H1 (cell line): ENCODE results near the gene NHS. TPM values are rescaled to one million over a fixed set of nuclear protein-coding genes. Genes with fewer than 3 reads are reported as not detected.

Experiments used
- CTCF ChIA-PET: fragments of 300-600 bp; sonication (Branson Sonifier 250); formaldehyde crosslinking; loops from one replicate; lab custom pipeline; 2021; ENCODE audit not compliant: partially characterized antibody; lab: Charles Lee
- POLR2A ChIA-PET: fragments of 300-600 bp; sonication (Branson Sonifier 250); formaldehyde crosslinking; loops from one replicate; lab custom pipeline; 2021; ENCODE audit warnings: inconsistent platforms; ENCODE audit not compliant: partially characterized antibody; lab: Charles Lee
- DNase-seq, 2 experiments: peaks; one replicate each; pipeline versions ENCODE4 v3.0.0 to v3.0.0-alpha.2; 2010 to 2022; ENCODE audit warnings: low spot score in 2 of 2, low read depth in 1 of 2, mixed read lengths in 1 of 2
- FAIRE-seq: peaks from 2 replicates; lab custom pipeline; 2011; peaks lifted over from hg19 to GRCh38; lab: Jason Lieb, UNC
- H2AFZ ChIP-seq: 2 replicates; pipeline ENCODE4 v1.8.1; 2012; ENCODE audit warnings: low read length, inconsistent platforms
- H2AK5ac ChIP-seq: 2 replicates; pipeline ENCODE4 v1.6.1; 2013; ENCODE audit warnings: low read depth, low read length
- H2BK120ac ChIP-seq: replicated peaks from 2 replicates; pipeline ENCODE3; 2013; ENCODE audit warnings: low read depth, low read length, inconsistent platforms
- H2BK12ac ChIP-seq: 2 replicates; pipeline ENCODE4 v1.6.1; 2013; ENCODE audit warnings: low read depth, low read length
- H2BK15ac ChIP-seq: 2 replicates; pipeline ENCODE4 v1.6.1; 2013; ENCODE audit warnings: low read length
- H2BK20ac ChIP-seq: 2 replicates; pipeline ENCODE4 v1.6.1; 2013; ENCODE audit warnings: low read length
- H2BK5ac ChIP-seq: 2 replicates; pipeline ENCODE4 v1.6.1; 2013; ENCODE audit warnings: low read depth, low read length
- H3K14ac ChIP-seq: 2 replicates; pipeline ENCODE4 v1.6.1; 2013; ENCODE audit warnings: inconsistent platforms; ENCODE audit not compliant: insufficient read length
- H3K18ac ChIP-seq: 2 replicates; pipeline ENCODE4 v1.6.1; 2013; ENCODE audit warnings: low read length; ENCODE audit errors: extremely low read depth
- H3K23ac ChIP-seq: 2 replicates; pipeline ENCODE4 v1.6.1; 2013; ENCODE audit warnings: inconsistent platforms; ENCODE audit not compliant: insufficient read length
- H3K23me2 ChIP-seq: 2 replicates; pipeline ENCODE4 v1.6.1; 2013; ENCODE audit warnings: low read depth, low read length
- H3K27ac ChIP-seq: 2 replicates; pipeline ENCODE4 v1.6.1; 2011; ENCODE audit warnings: low read depth, low read length, inconsistent platforms
- H3K27me3 ChIP-seq, 4 experiments: replicated peaks in 1 of 4; 1 replicate in 1 of 4; 2 replicates in 3 of 4; pipeline versions ENCODE4 v1.6.1 to v1.8.1; 2011 to 2013; ENCODE audit warnings: low read length in 3 of 4, mild to moderate bottlenecking in 3 of 4, inconsistent platforms in 2 of 4, mixed read lengths in 2 of 4, moderate library complexity in 1 of 4; ENCODE audit not compliant: control insufficient read depth in 3 of 4, insufficient read depth in 3 of 4; ENCODE audit errors: extremely low read depth in 1 of 4
- H3K36me3 ChIP-seq, 4 experiments: 2 replicates each; pipeline versions ENCODE4 v1.6.1 to v1.8.1; 2011 to 2013; ENCODE audit warnings: mild to moderate bottlenecking in 4 of 4, low read length in 3 of 4, moderate library complexity in 2 of 4, control low read depth in 1 of 4, inconsistent platforms in 1 of 4; ENCODE audit not compliant: insufficient read depth in 4 of 4, control insufficient read depth in 2 of 4
- H3K4ac ChIP-seq: replicated peaks from 2 replicates; pipeline ENCODE3; 2013; ENCODE audit warnings: low read length, low read depth, mixed read lengths, inconsistent platforms; ENCODE audit not compliant: insufficient read length
- H3K4me1 ChIP-seq, 4 experiments: replicated peaks in 1 of 4; 1 replicate in 1 of 4; 2 replicates in 3 of 4; pipeline versions ENCODE4 v1.6.1 to v1.8.1; 2011 to 2013; ENCODE audit warnings: low read length in 3 of 4, inconsistent platforms in 2 of 4, mixed read lengths in 1 of 4; ENCODE audit not compliant: insufficient read depth in 4 of 4, control insufficient read depth in 3 of 4
- H3K4me2 ChIP-seq, 2 experiments: 2 replicates each; pipeline versions ENCODE4 v1.6.1 to v1.8.1; 2011 to 2013; ENCODE audit warnings: low read depth in 2 of 2, low read length in 2 of 2, control low read depth in 1 of 2, inconsistent platforms in 1 of 2, mild to moderate bottlenecking in 1 of 2; ENCODE audit not compliant: insufficient read depth in 1 of 2
- H3K4me3 ChIP-seq, 4 experiments: fragments of 200-600, 300-600 bp in 1 of 4; sonication (generic), shearing (Covaris generic), sonication (Bioruptor Twin) in 1 of 4; 2 replicates each; pipeline versions ENCODE4 v1.5.1 to v1.8.1; 2011 to 2016; ENCODE audit warnings: low read length in 4 of 4, low read depth in 3 of 4, control low read depth in 2 of 4, inconsistent platforms in 2 of 4, mild to moderate bottlenecking in 2 of 4, mixed read lengths in 1 of 4, moderate library complexity in 1 of 4; ENCODE audit not compliant: insufficient read depth in 2 of 4; ENCODE audit errors: extremely low read depth in 1 of 4
- H3K56ac ChIP-seq: replicated peaks from 2 replicates; pipeline ENCODE3; 2013; ENCODE audit warnings: low read depth, mild to moderate bottlenecking, mixed read lengths, low read length, inconsistent platforms; ENCODE audit not compliant: insufficient read length
- H3K79me1 ChIP-seq: 2 replicates; pipeline ENCODE4 v1.6.1; 2013; ENCODE audit warnings: low read depth, low read length, control low read depth
- H3K79me2 ChIP-seq, 2 experiments: 2 replicates each; pipeline versions ENCODE4 v1.6.1 to v1.8.1; 2012 to 2013; ENCODE audit warnings: low read length in 2 of 2, mild to moderate bottlenecking in 2 of 2, inconsistent platforms in 1 of 2; ENCODE audit not compliant: insufficient read depth in 2 of 2, control insufficient read depth in 1 of 2
- H3K9ac ChIP-seq, 4 experiments: replicated peaks in 1 of 4; 1 replicate in 1 of 4; 2 replicates in 3 of 4; pipeline versions ENCODE4 v1.6.1 to v1.8.1; 2011 to 2013; ENCODE audit warnings: low read depth in 3 of 4, low read length in 3 of 4, control low read depth in 2 of 4, mild to moderate bottlenecking in 2 of 4, moderate library complexity in 2 of 4, inconsistent platforms in 1 of 4; ENCODE audit errors: extremely low read depth in 1 of 4
- H3K9me3 ChIP-seq, 2 experiments: 2 replicates each; pipeline versions ENCODE4 v1.6.1 to v1.8.1; 2012 to 2013; ENCODE audit warnings: mild to moderate bottlenecking in 2 of 2, moderate library complexity in 2 of 2, control low read depth in 1 of 2, inconsistent platforms in 1 of 2, low read depth in 1 of 2, low read length in 1 of 2, mixed read lengths in 1 of 2; ENCODE audit not compliant: insufficient read depth in 2 of 2
- H4K20me1 ChIP-seq, 2 experiments: replicated peaks in 1 of 2; 2 replicates each; pipeline versions ENCODE3 to v1.8.1; 2011 to 2013; ENCODE audit warnings: inconsistent platforms in 2 of 2, low read length in 2 of 2, mild to moderate bottlenecking in 1 of 2; ENCODE audit not compliant: insufficient read depth in 2 of 2, control insufficient read depth in 1 of 2
- H4K5ac ChIP-seq: 2 replicates; pipeline ENCODE4 v1.6.1; 2013; ENCODE audit warnings: low read length, low read depth, mixed read lengths, inconsistent platforms; ENCODE audit not compliant: insufficient read length
- H4K8ac ChIP-seq: 2 replicates; pipeline ENCODE4 v1.8.0; 2013; ENCODE audit warnings: mild to moderate bottlenecking, moderate library complexity, low read length, inconsistent platforms; ENCODE audit not compliant: insufficient read depth; ENCODE audit errors: extremely low read depth
- H4K91ac ChIP-seq: replicated peaks from 2 replicates; pipeline ENCODE3; 2013; ENCODE audit warnings: low read length, mixed read lengths, inconsistent platforms; ENCODE audit not compliant: insufficient read length
- KDM5A ChIP-seq: fragments of 200-600 bp; IDR thresholded peaks from 2 replicates; pipeline ENCODE4 v1.7.1; 2012; ENCODE audit warnings: mild to moderate bottlenecking, low read length, inconsistent platforms, mixed read lengths
- NANOG ChIP-seq: IDR thresholded peaks from 2 replicates; pipeline ENCODE4 v1.6.1; 2011; ENCODE audit warnings: low read length, low read depth, mild to moderate bottlenecking, inconsistent platforms; ENCODE audit not compliant: insufficient read depth, poor library complexity, severe bottlenecking
- TCF12 ChIP-seq: IDR thresholded peaks from 2 replicates; pipeline ENCODE4 v1.6.1; 2011; ENCODE audit warnings: low read depth, mild to moderate bottlenecking, low read length
- USF2 ChIP-seq: IDR thresholded peaks from 2 replicates; pipeline ENCODE4 v1.6.1; 2011; ENCODE audit warnings: low read length, improper control_type of control experiment
- WGBS, 2 experiments: shearing (Covaris generic) in 1 of 2; methylation state at CpG; one replicate each; pipeline versions ENCODE4 v1.1.6 to v1.1.7; 2013 to 2015; ENCODE audit warnings: low lambda C conversion rate in 2 of 2, mixed read lengths in 2 of 2, inconsistent platforms in 1 of 2, low coverage in 1 of 2, missing lambda C conversion rate in 1 of 2; ENCODE audit not compliant: insufficient replicate concordance in 2 of 2, insufficient coverage in 1 of 2, insufficient read length in 1 of 2; ENCODE audit errors: extremely low coverage in 1 of 2, missing lambda C conversion rate in 1 of 2; 5-methylcytosine and 5-hydroxymethylcytosine counted together
- polyA plus RNA-seq, 7 experiments: library from polyadenylated mRNA; depleted of rRNA in 3 of 7; stranded (reverse) in 5 of 7; unstranded in 2 of 7; fragments of >200 nt in 5 of 7; fragments of 200-250 nt in 2 of 7; gene quantifications; 1 replicate in 5 of 7; 2 replicates in 1 of 7; 4 replicates in 1 of 7; pipeline versions ENCODE4 v1.2.1 to v1.2.3, GENCODE V29; 2011 to 2013; ENCODE audit warnings: missing spikeins in 2 of 7, mixed read lengths in 2 of 7
- total RNA-seq: library from RNA; stranded (reverse); fragmentation: NEBNext Ultra II Directional; extraction: Animal tissue kit (Norgen Biotek cat#: 25700); gene quantifications from 2 replicates; pipeline ENCODE4 v1.2.1, GENCODE V29; 2021

The NHS gene
- total and polyA plus RNA-seq, 2 of the 8 experiments (the other 6 are each of a cell fraction or from before 2014, with no cell fraction given), result 2.2 to 6.7 TPM

GRCh38 chrX:17409566-17410290 is 34.7 kb downstream of the NHS start:
- H2AFZ ChIP-seq, result no peak overlapping the region
- no peak overlapping the region for H2AK5ac ChIP-seq
- no peaks in the 10 kb centered on the region for H3K79me2 ChIP-seq
- no peaks in the 10 kb centered on the region for H3K79me1 ChIP-seq
- H3K27ac ChIP-seq, result no peak overlapping the region
- no peak overlapping the region for H3K23ac ChIP-seq
- H2BK15ac ChIP-seq, result no peak overlapping the region
- no peak overlapping the region for H2BK20ac ChIP-seq
- no peak overlapping the region for H2BK5ac ChIP-seq
- H2BK120ac ChIP-seq, result no peak overlapping the region
- H4K5ac ChIP-seq, result no peak overlapping the region
- H3K36me3 ChIP-seq, result no peaks in the 10 kb centered on the region
- POLR2A ChIA-PET, result interaction anchor here (1.2 kb wide), 1 partner anchor 19 kb away, joined by 3 read pairs; no protein-coding TSS in a partner anchor
- H3K27me3 ChIP-seq, result no peaks in the 10 kb centered on the region
- no peak overlapping the region for H4K8ac ChIP-seq
- WGBS, 2 experiments, result 32% methylated on average over 3 of the region's 3 CpGs; no CpG with 5 or more reads in 1 of the 2 experiments
- no peak overlapping the region for H4K91ac ChIP-seq
- TF ChIP-seq TCF12 (no peak), NANOG (peak; percentile 28), USF2 (peak; percentile 53), KDM5A (no peak)
- TF ChIP-seq, all 59 proteins: peak for 2
- Histone ChIP-seq H3K18ac (no peak overlapping the region), H3K9me3 (no peaks in the 10 kb centered on the region), H3K4ac (no peak overlapping the region), H3K4me1 (peaks cover 0 to 20% (median 7%) of the 10 kb centered on the region in 4 experiments; a peak in 3 of 7 replicates), H3K23me2 (no peaks in the 10 kb centered on the region), H3K56ac (no peak overlapping the region), H3K4me2 (peak overlapping the region; percentile 62), H3K14ac (no peak overlapping the region), H2BK12ac (no peak overlapping the region), H3K4me3 (peak overlapping the region in 2 of 4 experiments; percentile 2 to 43; a peak in 3 of 8 replicates), H3K9ac (no peak overlapping the region; a peak in 1 of 7 replicates), H4K20me1 (no peaks in the 10 kb centered on the region)
- CTCF ChIA-PET, result interaction anchor here (0.6 to 1.3 kb wide), 2 partner anchors 218 to 280 kb away, joined by 3 read pairs; no protein-coding TSS in a partner anchor
- DNase-seq (no peak), FAIRE-seq (peak; percentile 70)
